Stimulated activated CD4-positive, alpha-beta T cell treated with anti-CD3 and anti-CD28 coated beads, Interleukin-15, amount 100 ng/mL, for 48 hours (primary cell): ENCODE measurements around the gene SLC25A11.
"Not testable (repeated sequence)": the region's sequence is repeated elsewhere in the genome, so short reads cannot be mapped to it uniquely, and the experiment has no call there.

Source experiments
- DNase-seq, 2 donors: peaks; one replicate each; pipeline ENCODE4 v3.0.0-alpha.2; 2020; ENCODE audit warnings: low read depth in 2 of 2

Gene SLC25A11

DNA sequence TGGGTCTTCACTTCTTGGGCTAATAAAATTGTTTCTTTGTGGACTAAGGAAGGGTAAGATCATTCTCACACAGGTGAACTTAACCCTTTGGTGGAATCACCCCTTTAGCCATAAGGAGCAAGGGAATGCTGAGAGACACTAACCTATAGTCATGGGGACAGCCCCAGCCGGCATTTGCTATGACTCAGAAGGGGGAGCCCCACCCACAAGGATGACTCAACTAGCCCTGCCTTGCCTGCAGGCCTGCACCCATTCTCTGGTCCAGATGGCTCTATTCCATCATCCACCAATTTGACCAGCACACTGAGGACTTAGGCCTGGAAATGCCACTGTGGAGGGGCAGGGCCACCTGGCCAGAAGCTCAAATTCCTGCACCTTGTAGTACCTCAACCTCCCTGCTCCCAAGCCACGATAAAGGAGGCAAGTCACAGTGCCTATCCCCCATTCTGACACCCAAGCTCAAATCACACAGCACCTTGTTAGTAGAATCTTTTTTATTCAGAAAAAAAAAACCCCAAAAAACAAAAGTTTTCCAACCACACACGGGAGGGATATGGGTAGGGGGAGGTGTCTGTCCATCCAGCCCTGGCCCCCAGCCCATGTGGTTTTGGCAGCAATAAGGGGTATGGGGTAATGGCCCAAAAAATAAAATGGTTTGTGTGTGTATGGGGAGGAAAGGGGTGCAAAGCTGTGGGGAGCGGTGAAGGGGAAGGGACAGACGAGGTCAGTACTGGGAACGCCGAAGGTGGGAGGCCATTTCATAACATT lies 5.5 kb upstream of the SLC25A11 start:
- peak; percentile 78 to 86 for DNase-seq

DNA sequence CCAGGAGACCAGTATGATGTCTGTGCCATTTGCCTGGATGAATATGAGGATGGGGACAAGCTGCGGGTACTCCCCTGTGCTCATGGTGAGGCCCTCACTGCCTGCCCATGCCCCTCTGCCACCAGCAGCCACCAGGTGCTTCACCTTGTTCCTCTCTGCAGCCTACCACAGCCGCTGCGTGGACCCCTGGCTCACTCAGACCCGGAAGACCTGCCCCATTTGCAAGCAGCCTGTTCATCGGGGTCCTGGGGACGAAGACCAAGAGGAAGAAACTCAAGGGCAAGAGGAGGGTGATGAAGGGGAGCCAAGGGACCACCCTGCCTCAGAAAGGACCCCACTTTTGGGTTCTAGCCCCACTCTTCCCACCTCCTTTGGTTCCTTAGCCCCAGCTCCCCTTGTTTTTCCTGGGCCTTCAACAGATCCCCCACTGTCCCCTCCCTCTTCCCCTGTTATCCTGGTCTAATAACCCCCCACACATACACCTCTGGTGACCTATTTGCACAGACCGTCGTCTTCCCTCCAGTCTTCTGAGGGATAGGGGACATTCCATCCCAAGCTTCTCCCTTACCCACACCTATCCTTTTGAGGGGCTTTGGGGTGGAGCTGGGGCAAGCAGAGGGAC lies 4.8 kb upstream of the SLC25A11 start:
- no peak for DNase-seq

DNA sequence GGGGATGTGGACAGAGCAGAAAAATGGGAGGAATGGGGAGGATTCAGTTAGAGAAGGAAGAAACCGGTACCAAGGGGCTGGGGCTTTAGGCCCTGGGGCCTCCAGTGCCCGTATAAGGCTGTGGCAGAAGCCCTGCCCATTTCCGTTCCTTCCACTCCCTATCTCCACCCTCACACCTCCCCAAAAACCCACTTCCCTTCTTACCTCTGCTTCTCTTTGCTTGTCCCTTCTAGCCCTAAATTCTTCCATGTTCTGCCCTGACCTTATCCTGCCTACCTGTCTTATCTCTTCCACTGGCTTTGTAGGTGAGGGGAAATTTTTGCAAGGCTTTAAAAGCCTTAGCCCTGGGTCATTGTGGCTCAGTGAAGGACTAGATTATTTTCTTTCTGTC lies 4.3 kb upstream of the SLC25A11 start:
- DNase-seq: peak in 1 of 2 donors; percentile 47

DNA sequence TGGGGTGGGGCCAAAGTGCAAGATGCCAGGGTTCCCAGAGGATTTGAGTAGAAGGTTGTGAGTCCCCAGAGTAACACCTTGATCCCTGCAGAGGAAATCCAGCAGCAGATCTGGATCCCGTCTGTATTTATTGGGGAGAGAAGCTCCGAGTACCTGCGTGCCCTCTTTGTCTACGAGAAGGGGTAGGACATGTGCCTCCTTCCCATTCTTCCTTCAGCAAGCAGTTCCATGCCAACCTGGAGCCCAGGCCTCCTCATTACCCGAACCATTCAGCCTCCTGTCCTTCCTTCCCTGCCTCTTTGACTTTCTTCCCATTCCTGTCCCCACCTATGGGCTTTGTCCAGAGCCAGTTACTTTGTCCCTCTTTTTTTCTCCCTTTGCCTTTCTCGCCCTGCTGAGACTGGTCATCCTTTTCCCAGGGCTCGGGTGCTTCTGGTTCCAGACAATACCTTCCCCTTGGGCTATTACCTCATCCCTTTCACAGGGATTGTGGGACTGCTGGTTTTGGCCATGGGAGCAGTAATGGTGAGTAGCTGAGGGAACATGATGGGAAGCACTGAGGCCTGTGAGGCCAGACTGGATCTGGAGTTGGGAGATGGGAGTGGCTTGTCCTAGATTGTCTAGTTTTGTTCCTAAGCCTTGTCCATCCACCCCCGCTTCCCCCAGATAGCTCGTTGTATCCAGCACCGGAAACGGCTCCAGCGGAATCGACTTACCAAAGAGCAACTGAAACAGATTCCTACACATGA lies 3.1 kb upstream of the SLC25A11 start:
- DNase-seq: no peak

DNA sequence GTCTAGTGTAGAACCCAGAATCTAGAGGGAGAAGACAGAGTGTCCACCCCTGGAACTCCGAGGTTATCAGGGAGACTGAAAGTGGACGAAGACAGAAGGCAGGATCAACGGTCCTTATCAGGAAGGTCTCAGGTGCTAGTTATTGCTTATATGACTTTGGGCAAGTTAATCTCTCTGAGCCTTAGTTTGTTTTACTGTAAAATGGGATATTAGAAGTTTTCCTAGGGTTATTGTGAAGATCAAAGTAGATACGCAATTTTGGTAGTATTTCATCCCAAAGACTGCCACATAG lies 1.4 kb upstream of the SLC25A11 start:
- DNase-seq: no peak

DNA sequence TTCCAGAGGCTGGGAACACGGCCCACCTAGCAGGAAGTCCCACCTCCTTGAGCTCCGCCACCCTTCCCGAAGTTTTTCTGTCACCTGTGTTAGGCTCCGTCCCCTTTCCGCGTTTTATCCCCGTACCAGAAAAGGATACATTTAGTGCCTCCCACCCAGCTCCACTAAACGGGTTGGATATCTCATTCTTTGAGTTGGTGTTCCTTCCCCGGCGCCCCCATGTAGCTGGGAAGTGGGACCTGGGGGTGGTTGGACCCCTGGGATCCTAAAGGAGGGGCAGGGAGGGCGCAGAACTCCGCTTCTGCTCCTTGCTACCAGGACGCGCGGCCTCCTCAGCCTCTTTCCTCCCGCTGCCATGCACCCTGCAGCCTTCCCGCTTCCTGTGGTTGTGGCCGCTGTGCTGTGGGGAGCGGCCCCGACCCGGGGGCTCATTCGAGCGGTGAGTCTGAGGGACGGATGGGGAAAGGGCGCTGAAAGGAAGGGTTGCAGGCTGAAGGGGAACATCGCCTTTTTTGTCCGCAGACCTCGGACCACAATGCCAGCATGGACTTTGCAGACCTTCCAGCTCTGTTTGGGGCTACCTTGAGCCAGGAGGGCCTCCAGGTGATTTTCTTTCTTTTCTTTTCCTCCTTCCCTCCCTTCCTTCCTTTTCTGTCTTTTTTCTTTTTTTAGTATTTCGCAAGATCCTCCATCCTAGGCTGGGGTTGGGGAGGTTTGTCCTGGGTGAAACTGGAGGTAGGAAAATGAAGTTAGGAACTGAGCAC lies 891 bp upstream of the SLC25A11 start:
- no peak for DNase-seq

DNA sequence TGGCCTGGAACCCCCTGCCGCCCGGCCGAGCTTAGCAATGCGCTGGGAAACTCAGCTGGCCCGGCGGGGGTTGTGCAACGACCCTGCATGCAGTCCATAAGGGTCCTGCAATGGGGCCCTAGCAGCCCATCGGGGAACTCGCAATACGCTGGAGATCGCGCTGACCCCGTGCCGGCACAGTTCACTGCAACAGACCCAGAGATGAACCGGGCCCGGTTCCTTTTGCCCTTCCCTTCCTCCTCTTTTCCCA lies 375 bp downstream of the SLC25A11 start:
- no peak for DNase-seq

DNA sequence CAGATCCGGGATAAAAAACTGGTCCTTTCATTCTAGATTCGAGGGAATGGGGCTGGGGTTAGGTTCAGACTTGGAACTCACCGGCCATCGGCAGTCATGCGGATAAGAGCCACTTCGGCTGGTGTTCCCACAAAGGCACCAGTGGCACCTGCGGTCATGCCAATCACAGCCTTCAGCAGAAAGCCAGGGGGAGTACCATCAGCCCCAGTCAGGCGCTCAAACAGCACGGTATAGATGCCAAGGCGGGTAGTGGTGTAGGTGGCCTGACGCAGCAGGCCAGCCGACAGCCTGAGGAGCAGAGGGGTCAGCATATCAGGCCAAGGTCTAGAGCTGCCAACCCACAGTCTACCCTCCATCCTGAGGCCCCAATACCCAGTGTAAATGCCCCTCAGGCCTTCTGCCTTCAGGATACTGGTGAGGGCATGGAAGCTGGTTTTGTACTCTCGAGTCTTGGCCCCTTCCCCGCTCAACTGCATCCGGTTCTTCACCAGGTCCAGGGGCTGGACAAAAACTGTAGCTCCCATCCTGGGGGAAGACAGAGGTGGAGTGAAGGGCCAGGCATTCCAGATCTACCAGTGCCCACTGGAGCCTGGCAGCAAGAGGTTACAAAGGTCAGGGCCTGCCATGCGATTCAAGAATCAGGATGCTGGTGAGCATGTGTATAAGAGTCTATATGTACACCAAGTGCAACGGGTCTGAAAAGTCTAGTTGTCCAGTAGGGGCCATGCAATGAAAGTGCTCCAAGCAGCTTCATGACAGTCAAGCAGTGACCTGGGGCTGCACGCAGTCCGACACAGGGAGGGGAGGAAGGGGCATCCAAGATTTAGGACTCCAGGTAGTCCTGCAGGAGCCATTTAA lies 929 bp downstream of the SLC25A11 start:
- DNase-seq: no peak

DNA sequence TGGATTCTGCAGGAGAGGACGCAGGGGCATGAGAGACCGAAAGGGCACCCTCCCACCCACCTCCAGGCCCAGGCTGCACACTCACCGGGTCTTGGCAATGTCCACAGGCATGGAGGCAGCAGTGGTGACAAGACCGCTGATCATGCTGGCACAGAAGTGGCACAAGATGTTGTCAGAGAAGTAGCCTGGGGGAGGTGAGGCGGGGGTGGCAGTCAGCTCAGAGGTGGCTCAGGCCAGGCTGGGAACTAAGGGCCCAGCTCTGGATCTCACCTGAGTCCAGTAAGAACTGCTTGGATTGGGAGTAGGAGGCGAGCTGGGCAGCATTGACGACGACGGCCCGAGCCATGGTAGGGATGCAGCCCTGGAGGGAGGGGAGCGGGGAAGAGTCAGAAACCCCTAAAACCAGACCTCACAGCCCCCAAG lies 1.8 kb downstream of the SLC25A11 start:
- no peak for DNase-seq

DNA sequence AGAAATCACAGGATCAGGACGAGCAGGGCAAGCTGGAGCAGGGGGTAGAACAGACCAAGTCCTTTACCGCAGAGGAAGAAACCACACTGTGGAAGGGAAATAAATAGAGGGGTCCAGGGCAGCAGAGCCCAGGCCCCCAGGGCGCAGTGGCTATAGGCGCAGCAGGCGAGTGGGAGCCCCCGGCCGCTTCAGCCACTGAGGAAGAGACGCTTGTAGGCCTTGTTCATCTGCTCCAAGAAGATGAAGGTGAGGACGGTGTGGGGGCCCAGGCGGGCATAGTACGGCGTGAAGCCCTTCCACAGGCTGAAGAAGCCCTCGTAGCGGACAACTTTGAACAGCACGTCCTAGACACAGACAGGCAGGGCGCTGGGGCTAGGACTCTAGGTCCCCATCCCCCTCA lies 2.3 kb downstream of the SLC25A11 start:
- no peak for DNase-seq

DNA sequence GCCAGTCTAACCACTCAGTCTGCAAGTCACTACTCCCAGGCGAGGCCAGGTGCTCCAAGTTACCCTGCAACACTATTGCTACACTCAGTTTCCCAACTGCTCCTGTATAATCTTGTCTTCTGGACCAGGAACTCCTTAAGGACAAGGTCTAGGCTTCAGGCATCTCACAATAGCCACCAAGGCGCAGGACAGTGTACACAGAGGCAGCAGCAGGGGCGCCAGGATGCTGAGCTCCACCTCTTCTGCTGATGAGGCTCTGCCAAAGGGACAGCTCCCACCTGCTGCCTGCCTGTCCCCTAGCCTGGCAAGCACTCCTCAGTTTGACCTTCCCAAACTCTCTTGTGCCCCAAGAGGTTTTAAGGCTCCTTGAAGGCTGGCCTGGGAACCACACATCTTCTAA lies 3.4 kb downstream of the SLC25A11 start:
- no peak for DNase-seq

DNA sequence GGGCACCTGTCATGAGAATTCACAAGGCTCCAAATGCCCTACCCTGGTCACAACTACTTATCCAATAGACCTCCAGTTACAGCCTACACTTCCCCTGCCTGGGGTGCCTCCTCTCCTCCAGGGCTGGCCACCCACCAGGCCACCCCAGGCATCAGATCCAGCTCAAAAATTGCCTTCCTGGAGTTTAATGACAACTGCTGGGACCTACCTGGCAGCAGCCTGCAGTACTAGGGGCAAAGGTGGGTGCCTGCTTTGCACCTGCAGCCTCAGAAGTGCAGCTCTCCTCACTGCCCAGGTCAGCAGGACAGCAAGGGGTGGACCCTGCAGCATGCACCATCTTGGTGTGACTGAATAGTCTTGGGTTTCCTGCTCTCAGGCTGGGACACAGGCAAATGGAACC lies 4.2 kb downstream of the SLC25A11 start:
- DNase-seq: no peak

DNA sequence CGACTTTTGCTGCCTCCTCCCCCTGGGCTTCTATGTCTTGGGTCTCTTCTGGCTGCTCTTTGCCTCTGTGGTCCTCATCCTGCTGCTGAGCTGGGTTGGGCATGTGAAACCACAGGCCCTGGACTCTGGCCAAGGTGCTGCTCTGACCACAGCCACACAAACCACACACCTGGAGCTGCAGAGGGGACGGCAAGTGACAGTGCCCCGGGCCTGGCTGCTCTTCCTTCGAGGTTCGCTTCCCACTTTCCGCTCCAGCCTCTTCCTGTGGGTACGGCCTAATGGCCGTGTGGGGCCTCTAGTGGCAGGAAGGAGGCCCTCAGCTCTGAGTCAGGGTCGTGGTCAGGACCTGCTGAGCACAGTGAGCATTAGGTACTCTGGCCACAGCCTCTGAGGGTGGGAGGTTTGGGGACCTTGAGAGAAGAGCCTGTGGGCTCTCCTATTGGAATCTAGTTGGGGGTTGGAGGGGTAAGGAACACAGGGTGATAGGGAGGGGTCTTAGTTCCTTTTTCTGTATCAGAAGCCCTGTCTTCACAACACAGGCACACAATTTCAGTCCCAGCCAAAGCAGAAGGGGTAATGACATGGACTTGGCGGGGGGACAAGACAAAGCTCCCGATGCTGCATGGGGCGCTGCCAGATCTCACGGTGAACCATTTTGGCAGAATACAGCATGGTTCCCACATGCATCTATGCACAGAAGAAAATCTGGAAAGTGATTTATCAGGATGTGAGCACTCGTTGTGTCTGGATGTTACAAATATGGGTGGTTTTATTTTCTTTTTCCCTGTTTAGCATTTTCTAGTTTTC lies 5.5 kb downstream of the SLC25A11 start:
- no peak for DNase-seq

DNA sequence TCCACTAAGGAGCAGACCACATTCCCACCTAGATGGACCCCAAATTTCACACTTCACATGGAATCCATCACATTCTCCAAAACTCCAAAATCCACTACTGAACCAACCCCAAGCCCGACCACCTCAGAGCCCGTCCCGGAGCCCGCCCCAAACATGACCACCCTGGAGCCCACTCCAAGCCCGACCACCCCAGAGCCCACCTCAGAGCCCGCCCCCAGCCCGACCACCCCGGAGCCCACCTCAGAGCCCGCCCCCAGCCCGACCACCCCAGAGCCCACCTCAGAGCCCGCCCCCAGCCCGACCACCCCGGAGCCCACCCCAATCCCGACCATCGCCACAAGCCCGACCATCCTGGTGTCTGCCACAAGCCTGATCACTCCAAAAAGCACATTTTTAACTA lies 6.2 kb downstream of the SLC25A11 start:
- no peak for DNase-seq

DNA sequence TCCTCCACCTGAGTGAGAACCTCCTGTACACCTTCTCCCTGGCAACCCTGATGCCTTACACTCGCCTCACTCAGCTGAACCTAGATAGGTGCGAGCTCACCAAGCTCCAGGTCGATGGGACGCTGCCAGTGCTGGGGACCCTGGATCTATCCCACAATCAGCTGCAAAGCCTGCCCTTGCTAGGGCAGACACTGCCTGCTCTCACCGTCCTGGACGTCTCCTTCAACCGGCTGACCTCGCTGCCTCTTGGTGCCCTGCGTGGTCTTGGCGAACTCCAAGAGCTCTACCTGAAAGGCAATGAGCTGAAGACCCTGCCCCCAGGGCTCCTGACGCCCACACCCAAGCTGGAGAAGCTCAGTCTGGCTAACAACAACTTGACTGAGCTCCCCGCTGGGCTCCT lies 7.1 kb downstream of the SLC25A11 start:
- no peak for DNase-seq

DNA sequence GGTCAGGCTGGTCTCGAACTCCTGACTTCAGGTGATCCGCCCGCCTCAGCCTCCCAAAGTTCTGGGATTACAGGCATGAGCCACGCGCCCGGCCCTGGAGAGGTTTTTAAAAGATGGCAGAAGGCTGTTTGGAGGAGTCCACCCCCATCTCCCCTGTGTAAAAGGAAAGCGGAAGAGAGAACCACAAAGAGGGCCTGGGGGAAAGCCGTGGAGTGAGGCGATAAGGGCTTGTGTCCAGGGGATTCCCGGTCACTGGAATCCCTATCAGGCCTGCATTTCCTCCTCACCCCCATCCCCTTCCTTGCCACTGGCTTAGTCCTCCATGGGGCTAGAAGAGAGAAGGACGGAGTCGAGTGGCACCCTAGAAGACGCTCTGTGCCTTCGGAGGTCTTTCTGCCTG lies 7.9 kb downstream of the SLC25A11 start, which contains the start of gene GP1BA:
GP1BA (plus strand) TSS at position 315 of the 400 bp plus-strand sequence. CDS start 328 bp downstream, outside the sequence.
- DNase-seq: no peak

DNA sequence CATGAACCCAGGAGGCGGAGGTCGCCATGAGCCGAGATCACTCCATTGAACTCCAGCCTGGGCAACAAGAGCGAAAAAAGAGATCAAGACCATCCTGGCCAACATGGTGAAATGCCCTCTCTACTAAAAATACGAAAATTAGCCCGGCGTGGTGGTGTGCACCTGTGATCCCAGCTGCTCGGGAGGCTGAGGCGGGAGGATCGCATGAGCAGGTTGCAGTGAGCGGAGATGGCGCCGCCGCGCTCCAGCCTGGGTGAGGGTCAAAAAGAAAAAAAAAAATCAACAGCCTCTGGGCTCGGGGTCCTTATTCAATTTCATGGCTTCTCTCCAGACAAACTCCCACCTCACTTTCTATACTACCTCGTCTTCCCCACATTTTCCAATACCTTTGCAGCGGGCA lies 11.0 kb downstream of the SLC25A11 start:
- no peak for DNase-seq

DNA sequence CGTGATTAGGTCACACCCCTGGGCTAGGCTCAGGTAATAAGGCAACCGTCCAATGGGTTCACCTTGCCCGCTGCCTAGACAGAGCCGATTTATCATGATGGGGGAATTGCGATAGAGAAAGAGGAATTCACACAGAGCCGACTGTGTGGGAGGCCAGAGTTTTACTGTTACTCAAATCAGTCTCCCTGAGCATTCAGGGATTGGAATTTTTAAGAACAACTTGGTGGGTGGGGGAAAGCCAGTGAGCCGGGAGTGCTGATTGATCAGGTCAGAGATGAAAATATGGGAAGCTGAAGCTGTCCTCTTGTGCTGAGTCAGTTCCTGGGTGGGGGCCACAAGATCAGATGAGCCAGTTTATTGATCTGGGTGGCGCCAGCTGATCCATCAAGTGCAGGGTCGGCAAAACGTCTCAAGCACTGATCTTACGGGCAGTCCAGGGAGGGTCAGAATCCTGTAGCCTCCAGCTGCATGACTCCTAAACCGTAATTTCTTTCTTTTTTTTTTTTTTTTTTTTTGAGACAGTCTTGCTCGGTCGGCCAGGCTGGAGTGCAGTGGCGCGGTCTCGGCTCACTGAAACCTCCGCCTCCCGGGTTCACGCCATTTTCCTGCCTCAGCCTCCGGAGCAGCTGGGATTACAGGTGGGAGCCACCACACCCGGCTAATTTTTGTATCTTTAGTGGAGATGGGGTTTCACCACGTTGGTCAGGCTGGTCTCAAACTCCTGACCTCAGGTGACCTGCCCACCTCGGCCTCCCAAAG lies 13.1 kb downstream of the SLC25A11 start:
- not testable (repeated sequence) for DNase-seq

DNA sequence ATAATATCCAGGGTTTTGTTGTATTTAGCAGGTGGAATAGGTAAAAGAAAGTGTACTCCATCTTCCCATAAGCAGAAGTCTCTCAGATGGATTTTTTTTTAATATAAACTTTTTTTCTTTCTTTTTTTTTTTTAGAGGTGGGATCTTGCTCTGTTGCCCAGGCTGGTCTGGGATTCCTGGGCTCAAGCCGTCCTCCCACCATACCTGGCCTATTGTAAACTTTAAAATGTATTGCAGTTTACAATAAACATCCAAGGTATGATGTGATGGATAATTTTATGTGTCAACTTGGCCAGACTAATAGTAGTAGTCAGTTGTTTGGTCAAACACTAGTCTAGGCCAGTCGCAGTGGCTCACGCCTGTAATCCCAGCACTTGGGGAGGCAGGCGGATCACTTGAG lies 18.5 kb downstream of the SLC25A11 start:
- DNase-seq: no peak
